ENCODE measurements around the gene PSME3. TPM values are rescaled to one million over a fixed set of nuclear protein-coding genes. Genes with fewer than 3 reads are reported as not detected.

Gene PSME3
- total and polyA plus RNA-seq, 2 experiments from 2014 or later, result 93.5 to 178 TPM

DNA sequence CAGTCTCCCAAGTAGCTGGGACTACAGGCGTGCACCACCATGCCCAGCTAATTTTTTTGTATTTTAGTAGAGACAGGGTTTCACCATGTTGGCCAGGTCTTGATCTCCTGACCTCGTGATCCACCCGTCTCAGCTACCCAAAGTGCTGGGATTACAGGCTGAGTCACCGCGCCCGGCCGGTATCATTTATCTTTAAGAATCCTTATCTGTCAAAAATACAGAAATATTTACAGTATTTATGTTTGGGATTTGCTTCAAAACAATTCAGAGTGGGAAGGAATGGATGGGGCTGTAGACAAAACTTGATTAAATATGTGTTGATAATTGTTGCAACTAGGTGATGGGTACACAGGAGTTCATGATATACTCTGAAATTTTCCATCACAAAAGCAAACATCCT, 12.0 kb upstream of the PSME3 start:
- Histone ChIP-seq H3K4me1 (ENCODE audit: insufficient read depth) (peaks cover 7% of the 10 kb centered on the region), H3K79me2 (replicated peaks; ENCODE audit: insufficient read depth) (peaks cover 13% of the 10 kb centered on the region), H3K36me3 (ENCODE audit: insufficient read depth) (peaks cover 10% of the 10 kb centered on the region), H3F3A (replicated peaks; ENCODE audit: low read depth) (peaks cover 8% of the 10 kb centered on the region; the same call in 1 of the 2 replicates), H3K4me2 (no peak overlapping the region), H3K27me3 (ENCODE audit: insufficient read depth) (no peaks in the 10 kb centered on the region), H2AFZ (no peak overlapping the region), H4K20me1 (replicated peaks; ENCODE audit: insufficient read depth) (peaks cover 16% of the 10 kb centered on the region), H3K9me2 (ENCODE audit: insufficient read depth) (no peaks in the 10 kb centered on the region), H3K27ac (ENCODE audit: low read depth) (no peak overlapping the region), H3K4me3 (no peak overlapping the region)
- no peak for ATAC-seq
- Mint-ChIP-seq H3K4me1 (peaks cover 3% of the 10 kb centered on the region; the same call in 1 of the 3 replicates), H3K27ac (no peak overlapping the region; the same call in 1 of the 2 replicates), H3K27me3 (ENCODE audit: insufficient read depth, low read depth, poor library complexity) (peaks cover 3% of the 10 kb centered on the region), H3K4me3 (no peak overlapping the region), H3K9me3 (no peaks in the 10 kb centered on the region), H3K36me3 (ENCODE audit: low read depth) (peaks cover 49% of the 10 kb centered on the region)
- TF ChIP-seq REST (IDR thresholded peaks at IDR 0.05; ENCODE audit: unreplicated experiment), result no peak
- no peak for TF ChIP-seq STAT1 (IDR thresholded peaks at IDR 0.05; ENCODE audit: unreplicated experiment)
- TF ChIP-seq ZNF114 (CRISPR knock-in tag; IDR thresholded peaks at IDR 0.05), result no peak
- TF ChIP-seq CREB1 (CRISPR knock-in tag; IDR thresholded peaks at IDR 0.05; ENCODE audit: low read depth), result no peak
- no peak for TF ChIP-seq EZH2phosphoT487 (IDR thresholded peaks at IDR 0.05; ENCODE audit: unreplicated experiment)
- TF ChIP-seq, protein P1, sequence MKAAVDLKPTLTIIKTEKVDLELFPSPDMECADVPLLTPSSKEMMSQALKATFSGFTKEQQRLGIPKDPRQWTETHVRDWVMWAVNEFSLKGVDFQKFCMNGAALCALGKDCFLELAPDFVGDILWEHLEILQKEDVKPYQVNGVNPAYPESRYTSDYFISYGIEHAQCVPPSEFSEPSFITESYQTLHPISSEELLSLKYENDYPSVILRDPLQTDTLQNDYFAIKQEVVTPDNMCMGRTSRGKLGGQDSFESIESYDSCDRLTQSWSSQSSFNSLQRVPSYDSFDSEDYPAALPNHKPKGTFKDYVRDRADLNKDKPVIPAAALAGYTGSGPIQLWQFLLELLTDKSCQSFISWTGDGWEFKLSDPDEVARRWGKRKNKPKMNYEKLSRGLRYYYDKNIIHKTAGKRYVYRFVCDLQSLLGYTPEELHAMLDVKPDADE (IDR thresholded peaks at IDR 0.05), result no peak
- TF ChIP-seq, protein P2, sequence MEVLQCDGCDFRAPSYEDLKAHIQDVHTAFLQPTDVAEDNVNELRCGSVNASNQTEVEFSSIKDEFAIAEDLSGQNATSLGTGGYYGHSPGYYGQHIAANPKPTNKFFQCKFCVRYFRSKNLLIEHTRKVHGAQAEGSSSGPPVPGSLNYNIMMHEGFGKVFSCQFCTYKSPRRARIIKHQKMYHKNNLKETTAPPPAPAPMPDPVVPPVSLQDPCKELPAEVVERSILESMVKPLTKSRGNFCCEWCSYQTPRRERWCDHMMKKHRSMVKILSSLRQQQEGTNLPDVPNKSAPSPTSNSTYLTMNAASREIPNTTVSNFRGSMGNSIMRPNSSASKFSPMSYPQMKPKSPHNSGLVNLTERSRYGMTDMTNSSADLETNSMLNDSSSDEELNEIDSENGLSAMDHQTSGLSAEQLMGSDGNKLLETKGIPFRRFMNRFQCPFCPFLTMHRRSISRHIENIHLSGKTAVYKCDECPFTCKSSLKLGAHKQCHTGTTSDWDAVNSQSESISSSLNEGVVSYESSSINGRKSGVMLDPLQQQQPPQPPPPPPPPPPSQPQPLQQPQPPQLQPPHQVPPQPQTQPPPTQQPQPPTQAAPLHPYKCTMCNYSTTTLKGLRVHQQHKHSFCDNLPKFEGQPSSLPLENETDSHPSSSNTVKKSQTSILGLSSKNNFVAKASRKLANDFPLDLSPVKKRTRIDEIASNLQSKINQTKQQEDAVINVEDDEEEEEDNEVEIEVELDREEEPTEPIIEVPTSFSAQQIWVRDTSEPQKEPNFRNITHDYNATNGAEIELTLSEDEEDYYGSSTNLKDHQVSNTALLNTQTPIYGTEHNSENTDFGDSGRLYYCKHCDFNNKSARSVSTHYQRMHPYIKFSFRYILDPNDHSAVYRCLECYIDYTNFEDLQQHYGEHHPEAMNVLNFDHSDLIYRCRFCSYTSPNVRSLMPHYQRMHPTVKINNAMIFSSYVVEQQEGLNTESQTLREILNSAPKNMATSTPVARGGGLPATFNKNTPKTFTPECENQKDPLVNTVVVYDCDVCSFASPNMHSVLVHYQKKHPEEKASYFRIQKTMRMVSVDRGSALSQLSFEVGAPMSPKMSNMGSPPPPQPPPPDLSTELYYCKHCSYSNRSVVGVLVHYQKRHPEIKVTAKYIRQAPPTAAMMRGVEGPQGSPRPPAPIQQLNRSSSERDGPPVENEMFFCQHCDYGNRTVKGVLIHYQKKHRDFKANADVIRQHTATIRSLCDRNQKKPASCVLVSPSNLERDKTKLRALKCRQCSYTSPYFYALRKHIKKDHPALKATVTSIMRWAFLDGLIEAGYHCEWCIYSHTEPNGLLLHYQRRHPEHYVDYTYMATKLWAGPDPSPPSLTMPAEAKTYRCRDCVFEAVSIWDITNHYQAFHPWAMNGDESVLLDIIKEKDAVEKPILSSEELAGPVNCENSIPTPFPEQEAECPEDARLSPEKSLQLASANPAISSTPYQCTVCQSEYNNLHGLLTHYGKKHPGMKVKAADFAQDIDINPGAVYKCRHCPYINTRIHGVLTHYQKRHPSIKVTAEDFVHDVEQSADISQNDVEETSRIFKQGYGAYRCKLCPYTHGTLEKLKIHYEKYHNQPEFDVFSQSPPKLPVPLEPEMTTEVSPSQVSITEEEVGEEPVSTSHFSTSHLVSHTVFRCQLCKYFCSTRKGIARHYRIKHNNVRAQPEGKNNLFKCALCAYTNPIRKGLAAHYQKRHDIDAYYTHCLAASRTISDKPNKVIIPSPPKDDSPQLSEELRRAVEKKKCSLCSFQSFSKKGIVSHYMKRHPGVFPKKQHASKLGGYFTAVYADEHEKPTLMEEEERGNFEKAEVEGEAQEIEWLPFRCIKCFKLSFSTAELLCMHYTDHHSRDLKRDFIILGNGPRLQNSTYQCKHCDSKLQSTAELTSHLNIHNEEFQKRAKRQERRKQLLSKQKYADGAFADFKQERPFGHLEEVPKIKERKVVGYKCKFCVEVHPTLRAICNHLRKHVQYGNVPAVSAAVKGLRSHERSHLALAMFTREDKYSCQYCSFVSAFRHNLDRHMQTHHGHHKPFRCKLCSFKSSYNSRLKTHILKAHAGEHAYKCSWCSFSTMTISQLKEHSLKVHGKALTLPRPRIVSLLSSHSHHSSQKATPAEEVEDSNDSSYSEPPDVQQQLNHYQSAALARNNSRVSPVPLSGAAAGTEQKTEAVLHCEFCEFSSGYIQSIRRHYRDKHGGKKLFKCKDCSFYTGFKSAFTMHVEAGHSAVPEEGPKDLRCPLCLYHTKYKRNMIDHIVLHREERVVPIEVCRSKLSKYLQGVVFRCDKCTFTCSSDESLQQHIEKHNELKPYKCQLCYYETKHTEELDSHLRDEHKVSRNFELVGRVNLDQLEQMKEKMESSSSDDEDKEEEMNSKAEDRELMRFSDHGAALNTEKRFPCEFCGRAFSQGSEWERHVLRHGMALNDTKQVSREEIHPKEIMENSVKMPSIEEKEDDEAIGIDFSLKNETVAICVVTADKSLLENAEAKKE (CRISPR knock-in tag; IDR thresholded peaks at IDR 0.05), result no peak
- TF ChIP-seq NANOG (IDR thresholded peaks at IDR 0.05; ENCODE audit: borderline replicate concordance), result no peak
- no peak for TF ChIP-seq POLR2AphosphoS5 (IDR thresholded peaks at IDR 0.05; ENCODE audit: low read depth)
- no peak for TF ChIP-seq ZNF331 (CRISPR knock-in tag; IDR thresholded peaks at IDR 0.05; ENCODE audit: low read depth)
- no peak for TF ChIP-seq CTCF (conservative IDR thresholded peaks at IDR 0.05; ENCODE audit: low read depth in 2 of 2)
- no peak for TF ChIP-seq JUNB (IDR thresholded peaks at IDR 0.05; ENCODE audit: unreplicated experiment)
- TF ChIP-seq EZH2 (IDR thresholded peaks at IDR 0.05; ENCODE audit: low read depth, unreplicated experiment), result no peak
- DNase-seq (ENCODE audit: low spot score), result no peak

Data from GM23338 (cell line).